ENCODE results near the gene C9orf152.

Gene C9orf152

GRCh38 chr9:110188101-110188500 is 19.9 kb downstream of the C9orf152 start:
- no CpG with 5 or more reads among the region's 4 CpGs for WGBS, 2 donors (ENCODE audit: extremely low coverage in 2 of 2, insufficient read length in 2 of 2, insufficient replicate concordance in 1 of 2)
- Histone ChIP-seq H3K27me3 (ENCODE audit: control insufficient read depth in 3 of 3, insufficient read depth in 3 of 3, low read depth in 1 of 3, low read length in 3 of 3) (peaks cover 0 to 4% (median 0%) of the 10 kb centered on the region in 3 experiments), H3K27ac (replicated peaks; ENCODE audit: low read length) (no peak overlapping the region), H2BK5ac (ENCODE audit: low read length) (no peak overlapping the region), H3K4me3 (ENCODE audit: low read length in 2 of 2) (no peak overlapping the region), H2BK15ac (ENCODE audit: low read length) (no peak overlapping the region), H2BK120ac (ENCODE audit: low read depth, low read length) (no peak overlapping the region), H2AK5ac (ENCODE audit: low read depth, low read length) (no peak overlapping the region), H3K14ac (ENCODE audit: low read length) (no peak overlapping the region), H3K4me1 (ENCODE audit: control insufficient read depth in 2 of 2, insufficient read depth in 1 of 2, low read depth in 1 of 2, low read length in 2 of 2) (no peaks in the 10 kb centered on the region), H3K4ac (ENCODE audit: low read length) (no peak overlapping the region), H3K4me2 (ENCODE audit: insufficient read depth, low read length, poor library complexity, severe bottlenecking) (no peak overlapping the region), H4K8ac (ENCODE audit: low read depth, low read length) (no peak overlapping the region), H3K23ac (ENCODE audit: low read depth, low read length, poor library complexity) (no peak overlapping the region), H4K91ac (ENCODE audit: low read depth, low read length, poor library complexity) (no peak overlapping the region), H3K36me3 (replicated peaks in 1 of 2; ENCODE audit: control insufficient read depth in 2 of 2, insufficient read depth in 2 of 2, low read length in 2 of 2) (no peaks in the 10 kb centered on the region), H3K9ac (ENCODE audit: low read depth, low read length, poor library complexity) (no peak overlapping the region), H3K79me1 (ENCODE audit: low read depth, low read length) (no peaks in the 10 kb centered on the region), H2AFZ (ENCODE audit: low read length) (no peak overlapping the region), H3K18ac (ENCODE audit: low read length) (no peak overlapping the region), H3K9me3 (replicated peaks in 1 of 2; ENCODE audit: control insufficient read depth in 2 of 2, insufficient read depth in 1 of 2, low read depth in 1 of 2, low read length in 2 of 2) (no peaks in the 10 kb centered on the region), H2BK12ac (ENCODE audit: low read length) (no peak overlapping the region)
- no peak for DNase-seq (ENCODE audit: low spot score)

DNA sequence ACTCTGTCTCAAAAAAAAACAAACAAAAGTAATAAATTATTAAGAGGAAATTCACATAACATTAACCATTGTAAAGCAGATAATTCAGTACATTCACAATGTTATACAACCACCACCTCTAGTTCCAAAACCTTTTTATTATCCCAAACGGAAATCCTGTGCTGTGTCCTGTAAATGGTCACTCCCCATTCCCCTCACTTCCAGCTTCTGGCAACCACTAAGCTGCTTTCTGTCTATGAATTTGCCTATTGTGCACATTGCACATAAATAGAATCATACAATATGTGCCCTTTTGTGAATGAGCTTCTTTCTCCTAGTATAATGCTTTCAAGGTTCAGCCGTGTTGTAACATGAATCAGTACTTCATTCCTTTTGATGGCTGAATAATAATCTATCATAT is 20.8 kb downstream of the C9orf152 start:
- Histone ChIP-seq H3K4me1 (ENCODE audit: control insufficient read depth in 2 of 2, insufficient read depth in 1 of 2, low read depth in 1 of 2, low read length in 2 of 2) (no peaks in the 10 kb centered on the region), H2AK5ac (ENCODE audit: low read depth, low read length) (no peak overlapping the region), H3K14ac (ENCODE audit: low read length) (no peak overlapping the region), H2AFZ (ENCODE audit: low read length) (no peak overlapping the region), H2BK15ac (ENCODE audit: low read length) (no peak overlapping the region), H3K18ac (ENCODE audit: low read length) (no peak overlapping the region), H3K23ac (ENCODE audit: low read depth, low read length, poor library complexity) (no peak overlapping the region), H2BK5ac (ENCODE audit: low read length) (no peak overlapping the region), H3K9ac (ENCODE audit: low read depth, low read length, poor library complexity) (no peak overlapping the region), H4K8ac (ENCODE audit: low read depth, low read length) (no peak overlapping the region), H3K27me3 (ENCODE audit: control insufficient read depth in 3 of 3, insufficient read depth in 3 of 3, low read depth in 1 of 3, low read length in 3 of 3) (peaks cover 0 to 4% (median 0%) of the 10 kb centered on the region in 3 experiments), H3K27ac (replicated peaks; ENCODE audit: low read length) (no peak overlapping the region), H3K79me1 (ENCODE audit: low read depth, low read length) (no peaks in the 10 kb centered on the region), H3K4me3 (ENCODE audit: low read length in 2 of 2) (no peak overlapping the region), H2BK12ac (ENCODE audit: low read length) (no peak overlapping the region), H2BK120ac (ENCODE audit: low read depth, low read length) (no peak overlapping the region), H3K36me3 (replicated peaks in 1 of 2; ENCODE audit: control insufficient read depth in 2 of 2, insufficient read depth in 2 of 2, low read length in 2 of 2) (no peaks in the 10 kb centered on the region), H3K4ac (ENCODE audit: low read length) (no peak overlapping the region), H3K4me2 (ENCODE audit: insufficient read depth, low read length, poor library complexity, severe bottlenecking) (no peak overlapping the region), H4K91ac (ENCODE audit: low read depth, low read length, poor library complexity) (no peak overlapping the region), H3K9me3 (replicated peaks in 1 of 2; ENCODE audit: control insufficient read depth in 2 of 2, insufficient read depth in 1 of 2, low read depth in 1 of 2, low read length in 2 of 2) (no peaks in the 10 kb centered on the region)
- no peak for DNase-seq (ENCODE audit: low spot score)
- WGBS, 2 donors (ENCODE audit: extremely low coverage in 2 of 2, insufficient read length in 2 of 2, insufficient replicate concordance in 1 of 2), result no CpG with 5 or more reads among the region's 2 CpGs

- H3K27me3 ChIP-seq (ENCODE audit: control insufficient read depth in 3 of 3, insufficient read depth in 3 of 3, low read depth in 1 of 3, low read length in 3 of 3), result peaks cover 0 to 4% (median 0%) of the 10 kb centered on the region in 3 experiments
- no peak overlapping the region for H3K23ac ChIP-seq (ENCODE audit: low read depth, low read length, poor library complexity)
- H3K9ac ChIP-seq (ENCODE audit: low read depth, low read length, poor library complexity), result no peak overlapping the region
- H3K36me3 ChIP-seq (replicated peaks in 1 of 2; ENCODE audit: control insufficient read depth in 2 of 2, insufficient read depth in 2 of 2, low read length in 2 of 2), result no peaks in the 10 kb centered on the region
- DNase-seq (ENCODE audit: low spot score), result no peak
- H2BK15ac ChIP-seq (ENCODE audit: low read length), result no peak overlapping the region
- no CpG with 5 or more reads among the region's 2 CpGs for WGBS, 2 donors (ENCODE audit: extremely low coverage in 2 of 2, insufficient read length in 2 of 2, insufficient replicate concordance in 1 of 2)
- no peak overlapping the region for H3K4me3 ChIP-seq (ENCODE audit: low read length in 2 of 2)
- no peak overlapping the region for H4K91ac ChIP-seq (ENCODE audit: low read depth, low read length, poor library complexity)
- no peak overlapping the region for H2BK5ac ChIP-seq (ENCODE audit: low read length)
- no peaks in the 10 kb centered on the region for H3K4me1 ChIP-seq (ENCODE audit: control insufficient read depth in 2 of 2, insufficient read depth in 1 of 2, low read depth in 1 of 2, low read length in 2 of 2)
- H2BK12ac ChIP-seq (ENCODE audit: low read length), result no peak overlapping the region
- H3K79me1 ChIP-seq (ENCODE audit: low read depth, low read length), result no peaks in the 10 kb centered on the region
- H2AK5ac ChIP-seq (ENCODE audit: low read depth, low read length), result no peak overlapping the region
- peaks cover 0 to under 1% of the 10 kb centered on the region in 2 donors for H3K9me3 ChIP-seq (replicated peaks in 1 of 2; ENCODE audit: control insufficient read depth in 2 of 2, insufficient read depth in 1 of 2, low read depth in 1 of 2, low read length in 2 of 2)
- no peak overlapping the region for H3K4ac ChIP-seq (ENCODE audit: low read length)
- no peak overlapping the region for H3K4me2 ChIP-seq (ENCODE audit: insufficient read depth, low read length, poor library complexity, severe bottlenecking)
- no peak overlapping the region for H3K27ac ChIP-seq (replicated peaks; ENCODE audit: low read length)
- no peak overlapping the region for H4K8ac ChIP-seq (ENCODE audit: low read depth, low read length)
- no peak overlapping the region for H2AFZ ChIP-seq (ENCODE audit: low read length)
- no peak overlapping the region for H3K14ac ChIP-seq (ENCODE audit: low read length)
- H2BK120ac ChIP-seq (ENCODE audit: low read depth, low read length), result no peak overlapping the region
- no peak overlapping the region for H3K18ac ChIP-seq (ENCODE audit: low read length)
Observed at GRCh38 chr9:110186254-110186653, 21.7 kb downstream of the C9orf152 start.

GRCh38 chr9:110185806-110186205 is 22.2 kb downstream of the C9orf152 start:
- peaks cover 0 to 4% (median 0%) of the 10 kb centered on the region in 3 experiments for H3K27me3 ChIP-seq (ENCODE audit: control insufficient read depth in 3 of 3, insufficient read depth in 3 of 3, low read depth in 1 of 3, low read length in 3 of 3)

More at GRCh38 chr9:110185806-110186205, 22.2 kb downstream of the C9orf152 start:
- Histone ChIP-seq H2BK12ac (ENCODE audit: low read length) (no peak overlapping the region), H2AFZ (ENCODE audit: low read length) (no peak overlapping the region), H3K4me1 (ENCODE audit: control insufficient read depth in 2 of 2, insufficient read depth in 1 of 2, low read depth in 1 of 2, low read length in 2 of 2) (no peaks in the 10 kb centered on the region), H3K18ac (ENCODE audit: low read length) (no peak overlapping the region), H3K4ac (ENCODE audit: low read length) (no peak overlapping the region), H2AK5ac (ENCODE audit: low read depth, low read length) (no peak overlapping the region), H3K4me2 (ENCODE audit: insufficient read depth, low read length, poor library complexity, severe bottlenecking) (no peak overlapping the region), H2BK5ac (ENCODE audit: low read length) (no peak overlapping the region), H3K9me3 (replicated peaks in 1 of 2; ENCODE audit: control insufficient read depth in 2 of 2, insufficient read depth in 1 of 2, low read depth in 1 of 2, low read length in 2 of 2) (peaks cover 3 to 5% of the 10 kb centered on the region in 2 donors), H3K23ac (ENCODE audit: low read depth, low read length, poor library complexity) (no peak overlapping the region), H2BK120ac (ENCODE audit: low read depth, low read length) (no peak overlapping the region), H3K36me3 (replicated peaks in 1 of 2; ENCODE audit: control insufficient read depth in 2 of 2, insufficient read depth in 2 of 2, low read length in 2 of 2) (no peaks in the 10 kb centered on the region), H3K9ac (ENCODE audit: low read depth, low read length, poor library complexity) (no peak overlapping the region), H2BK15ac (ENCODE audit: low read length) (no peak overlapping the region), H3K4me3 (ENCODE audit: low read length in 2 of 2) (no peak overlapping the region), H3K27ac (replicated peaks; ENCODE audit: low read length) (no peak overlapping the region), H4K91ac (ENCODE audit: low read depth, low read length, poor library complexity) (no peak overlapping the region), H4K8ac (ENCODE audit: low read depth, low read length) (no peak overlapping the region), H3K14ac (ENCODE audit: low read length) (no peak overlapping the region), H3K79me1 (ENCODE audit: low read depth, low read length) (no peaks in the 10 kb centered on the region)
- no CpG with 5 or more reads among the region's 2 CpGs for WGBS, 2 donors (ENCODE audit: extremely low coverage in 2 of 2, insufficient read length in 2 of 2, insufficient replicate concordance in 1 of 2)
- DNase-seq (ENCODE audit: low spot score), result no peak
